GM13976 (cell line): ENCODE results near the gene NAPB.

ENCODE experiments used
- DNase-seq: peaks from one replicate; pipeline ENCODE4 v3.0.0; 2012; ENCODE audit warnings: low spot score
- CTCF ChIP-seq: IDR thresholded peaks from 2 replicates; pipeline ENCODE4 v1.5.1; 2012; ENCODE audit warnings: borderline replicate concordance, mild to moderate bottlenecking; ENCODE audit not compliant: insufficient read depth; ENCODE audit errors: extremely low read depth, missing control alignments, control extremely low read depth
- in situ Hi-C: fragments of 300-500 bp; cut with MboI; formaldehyde crosslinking; loops from one replicate; pipeline ENCODE4 v1.12.0; 2022; ENCODE audit warnings: low sequenced_read_pairs, mixed read lengths, inconsistent platforms; ENCODE audit not compliant: unreplicated experiment

Gene NAPB

GRCh38 chr20:23336476-23336875, 84.8 kb downstream of the NAPB start:
- in situ Hi-C loops: loop anchor here (25.0 kb wide), 1 partner anchor 649 kb away; no protein-coding TSS in a partner anchor

GRCh38 chr20:23335521-23335920, 85.8 kb downstream of the NAPB start:
- in situ Hi-C loops: loop anchor here (25.0 kb wide), 1 partner anchor 648 kb away; no protein-coding TSS in a partner anchor
- no peak for DNase-seq
- no peak for TF ChIP-seq CTCF

More at GRCh38 chr20:23336476-23336875, 84.8 kb downstream of the NAPB start:
- TF ChIP-seq CTCF: no peak
- no peak for DNase-seq

GRCh38 chr20:23334111-23334510, 87.2 kb downstream of the NAPB start:
- no peak for DNase-seq
- TF ChIP-seq CTCF: no peak
- in situ Hi-C loops: loop anchor here (25.0 kb wide), 1 partner anchor 647 kb away; no protein-coding TSS in a partner anchor

- no peak for DNase-seq
- in situ Hi-C loops: loop anchor here (25.0 kb wide), 1 partner anchor 645 kb away; no protein-coding TSS in a partner anchor
- TF ChIP-seq CTCF: no peak
These were observed 88.8 kb downstream of the NAPB start for GRCh38 chr20:23332467-23332866.

- TF ChIP-seq CTCF: no peak
- DNase-seq: no peak
- in situ Hi-C loops: loop anchor here (25.0 kb wide), 1 partner anchor 644 kb away; no protein-coding TSS in a partner anchor
These were observed 89.6 kb downstream of the NAPB start for GRCh38 chr20:23331450-23332350.

- in situ Hi-C loops: loop anchor here (25.0 kb wide), 1 partner anchor 640 kb away; no protein-coding TSS in a partner anchor
- DNase-seq: no peak
These were observed 93.5 kb downstream of the NAPB start for GRCh38 chr20:23327617-23328333.

More at GRCh38 chr20:23327617-23328333, 93.5 kb downstream of the NAPB start:
- TF ChIP-seq CTCF: no peak
